SK-N-SH treated with all-trans-retinoic acid at 6 μM for 48 hours (cell line): Measurements from ENCODE around the gene ACOT7.

ENCODE experiments used
- ISL1 ChIP-seq: fragments of 250-450 bp; sonication (Bioruptor Pico); IDR thresholded peaks from 2 replicates; pipeline ENCODE4 v2.1.2; 2022; ENCODE audit warnings: mild to moderate bottlenecking, moderate library complexity
- PPARA ChIP-seq: fragments of 250-450 bp; sonication (Bioruptor Pico); IDR thresholded peaks from 2 replicates; pipeline ENCODE4 v1.5.0; 2020; ENCODE audit warnings: mild to moderate bottlenecking, borderline replicate concordance
- RARB ChIP-seq: fragments of 250-450 bp; sonication (Bioruptor Pico); IDR thresholded peaks from 2 replicates; pipeline ENCODE4 v1.8.0; 2021; ENCODE audit warnings: mild to moderate bottlenecking, moderate library complexity
- ZFP30 ChIP-seq: fragments of 450-650 bp; formaldehyde crosslinking; IDR thresholded peaks from 2 replicates; pipeline ENCODE4 v1.5.0; 2022; ENCODE audit warnings: mild to moderate bottlenecking, moderate library complexity
- ZNF8 ChIP-seq: fragments of 450-650 bp; formaldehyde crosslinking; IDR thresholded peaks from 2 replicates; pipeline ENCODE4 v1.5.0; 2020; ENCODE audit warnings: mild to moderate bottlenecking, moderate library complexity
- TF ChIP-seq, protein P1 (sequence below): fragments of 250-450 bp; sonication (Bioruptor Pico); IDR thresholded peaks from 2 replicates; pipeline ENCODE4 v1.8.0; 2020; ENCODE audit warnings: mild to moderate bottlenecking, moderate library complexity, borderline replicate concordance
- TF ChIP-seq, protein P2 (sequence below): fragments of 250-450 bp; sonication (Bioruptor Pico); IDR thresholded peaks from 2 replicates; pipeline ENCODE4 v1.5.1; 2020; ENCODE audit warnings: low read depth, mild to moderate bottlenecking, moderate library complexity

DNA sequence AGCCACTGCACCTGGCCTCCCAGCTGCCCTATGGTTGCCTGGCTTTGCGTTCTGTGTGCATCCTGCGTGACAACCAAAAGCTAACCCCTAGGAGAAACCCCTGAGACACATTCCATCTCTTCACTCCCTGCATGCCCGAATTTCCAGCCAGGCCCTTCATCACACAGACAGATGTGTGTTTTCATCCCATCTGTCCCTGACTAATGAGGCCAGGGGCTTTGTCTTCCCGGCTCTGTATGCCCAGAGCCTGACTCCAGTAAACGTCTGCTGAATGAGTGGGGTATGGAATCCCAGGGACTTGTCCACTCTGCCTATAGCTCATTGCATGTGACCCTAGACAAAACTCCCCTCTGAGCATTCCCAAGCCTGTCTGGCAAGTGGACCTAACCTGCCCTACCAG, 40.6 kb upstream of the ACOT7 start:
- TF ChIP-seq ZFP30 = no peak
- TF ChIP-seq, protein P1, sequence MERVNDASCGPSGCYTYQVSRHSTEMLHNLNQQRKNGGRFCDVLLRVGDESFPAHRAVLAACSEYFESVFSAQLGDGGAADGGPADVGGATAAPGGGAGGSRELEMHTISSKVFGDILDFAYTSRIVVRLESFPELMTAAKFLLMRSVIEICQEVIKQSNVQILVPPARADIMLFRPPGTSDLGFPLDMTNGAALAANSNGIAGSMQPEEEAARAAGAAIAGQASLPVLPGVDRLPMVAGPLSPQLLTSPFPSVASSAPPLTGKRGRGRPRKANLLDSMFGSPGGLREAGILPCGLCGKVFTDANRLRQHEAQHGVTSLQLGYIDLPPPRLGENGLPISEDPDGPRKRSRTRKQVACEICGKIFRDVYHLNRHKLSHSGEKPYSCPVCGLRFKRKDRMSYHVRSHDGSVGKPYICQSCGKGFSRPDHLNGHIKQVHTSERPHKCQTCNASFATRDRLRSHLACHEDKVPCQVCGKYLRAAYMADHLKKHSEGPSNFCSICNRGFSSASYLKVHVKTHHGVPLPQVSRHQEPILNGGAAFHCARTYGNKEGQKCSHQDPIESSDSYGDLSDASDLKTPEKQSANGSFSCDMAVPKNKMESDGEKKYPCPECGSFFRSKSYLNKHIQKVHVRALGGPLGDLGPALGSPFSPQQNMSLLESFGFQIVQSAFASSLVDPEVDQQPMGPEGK = no peak
- no peak for TF ChIP-seq RARB
- no peak for TF ChIP-seq PPARA (CRISPR knock-in tag)
- TF ChIP-seq ISL1 (CRISPR knock-in tag) = no peak
- TF ChIP-seq ZNF8 (CRISPR knock-in tag) = no peak
- TF ChIP-seq, protein P2, sequence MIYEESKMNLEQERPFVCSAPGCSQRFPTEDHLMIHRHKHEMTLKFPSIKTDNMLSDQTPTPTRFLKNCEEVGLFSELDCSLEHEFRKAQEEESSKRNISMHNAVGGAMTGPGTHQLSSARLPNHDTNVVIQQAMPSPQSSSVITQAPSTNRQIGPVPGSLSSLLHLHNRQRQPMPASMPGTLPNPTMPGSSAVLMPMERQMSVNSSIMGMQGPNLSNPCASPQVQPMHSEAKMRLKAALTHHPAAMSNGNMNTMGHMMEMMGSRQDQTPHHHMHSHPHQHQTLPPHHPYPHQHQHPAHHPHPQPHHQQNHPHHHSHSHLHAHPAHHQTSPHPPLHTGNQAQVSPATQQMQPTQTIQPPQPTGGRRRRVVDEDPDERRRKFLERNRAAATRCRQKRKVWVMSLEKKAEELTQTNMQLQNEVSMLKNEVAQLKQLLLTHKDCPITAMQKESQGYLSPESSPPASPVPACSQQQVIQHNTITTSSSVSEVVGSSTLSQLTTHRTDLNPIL = no peak
